ENCODE data around the gene CRISPLD2. TPM values are rescaled to one million over a fixed set of nuclear protein-coding genes. Genes with fewer than 3 reads are reported as not detected.

CRISPLD2 gene
- total and polyA plus RNA-seq, 10 of the 15 experiments (the other 5 are each of a cell fraction or from before 2014, with no cell fraction given), result 0.03 to 0.30 (median 0.08) TPM; not detected in 5

GRCh38 chr16:84927621-84928591, 108.1 kb downstream of the CRISPLD2 start:
- no peak overlapping the region for H3K4me3 ChIP-seq
- BruUV-seq (replicated peaks), result no TSS peak
- SMC1A ChIA-PET (ENCODE audit: uncharacterized antibody, unreplicated experiment), result interaction anchor here (2.3 kb wide), 1 partner anchor 43 kb away, joined by 8 read pairs; no protein-coding TSS in a partner anchor
- H3K4me1 ChIP-seq (ENCODE audit: control insufficient read depth, insufficient read depth, low read length), result no peaks in the 10 kb centered on the region
- H3K79me2 ChIP-seq (ENCODE audit: control insufficient read depth, insufficient read depth, low read length), result no peaks in the 10 kb centered on the region
- in situ Hi-C loops (cut with MboI) (no loop called here), intact Hi-C loops (cut with micrococcal nuclease; ENCODE audit: unreplicated experiment) (no loop called here)
- H3K27me3 ChIP-seq (replicated peaks in 1 of 2; ENCODE audit: control insufficient read depth in 2 of 2, insufficient read depth in 2 of 2, low read length in 1 of 2), result peaks cover 0 to 1% of the 10 kb centered on the region in 2 experiments; a peak in 1 of 4 replicates
- no peak overlapping the region for H3K4me2 ChIP-seq (ENCODE audit: control insufficient read depth, insufficient read depth)
- no peak for ATAC-seq
- POLR2A ChIA-PET, result no interaction called here
- WGBS (ENCODE audit: insufficient coverage, insufficient replicate concordance, low lambda C conversion rate, missing lambda C conversion rate), result 57% methylated on average over 34 of the region's 34 CpGs
- DNase-seq (ENCODE audit: low read depth, low spot score), result no peak
- no peak for TF ChIP-seq ESRRA (IDR thresholded peaks at IDR 0.05; ENCODE audit: low read length)
- no peak for TF ChIP-seq NBN (IDR thresholded peaks at IDR 0.05)
- TF ChIP-seq GATAD2B (conservative IDR thresholded peaks at IDR 0.05; ENCODE audit: low read depth), result no peak
- TF ChIP-seq JUNB (IDR thresholded peaks at IDR 0.05), result no peak
- TF ChIP-seq PAX8 (IDR thresholded peaks at IDR 0.05), result no peak
- TF ChIP-seq LARP7 (IDR thresholded peaks at IDR 0.05), result no peak
- no peak for TF ChIP-seq TARDBP (IDR thresholded peaks at IDR 0.05; ENCODE audit: borderline replicate concordance)
- TF ChIP-seq NRF1 (conservative IDR thresholded peaks at IDR 0.05; ENCODE audit: low read depth, low read length), result no peak
- TF ChIP-seq WRNIP1 (IDR thresholded peaks at IDR 0.05; ENCODE audit: borderline replicate concordance, low read depth, low read length), result no peak
- TF ChIP-seq KAT2A (conservative IDR thresholded peaks at IDR 0.05; ENCODE audit: control insufficient read depth, low read depth, low read length), result no peak
- no peak for TF ChIP-seq BMI1 (IDR thresholded peaks at IDR 0.05; ENCODE audit: borderline replicate concordance)
- no peak for TF ChIP-seq DPF2 (IDR thresholded peaks at IDR 0.05)
- H3K9me3 ChIP-seq (replicated peaks; ENCODE audit: control insufficient read depth, insufficient read depth, low read length), result no peaks in the 10 kb centered on the region; the same call in 2 of the 3 replicates
- RAD21 ChIA-PET (ENCODE audit: unreplicated experiment), result interaction anchor here (0.6 to 1.2 kb wide), 3 partner anchors 40 to 370 kb away, joined by 3 to 4 read pairs (median 3); no protein-coding TSS in a partner anchor
- no peaks in the 10 kb centered on the region for H3K36me3 ChIP-seq (ENCODE audit: control insufficient read depth in 2 of 2, insufficient read depth in 2 of 2, low read length in 1 of 2)
- no peak overlapping the region for H3K27ac ChIP-seq (ENCODE audit: control insufficient read depth, insufficient read depth)
- CTCF ChIA-PET, result interaction anchor here (1.2 to 6.1 kb wide), 4 partner anchors 25 to 174 kb away, joined by 4 to 60 read pairs (median 38); no protein-coding TSS in a partner anchor
- H4K20me1 ChIP-seq (ENCODE audit: control insufficient read depth, insufficient read depth), result no peaks in the 10 kb centered on the region
- H3K9ac ChIP-seq (ENCODE audit: control insufficient read depth, insufficient read depth, low read length), result no peak overlapping the region
- H2AFZ ChIP-seq (ENCODE audit: control insufficient read depth, low read depth, low read length), result no peak overlapping the region
- FAIRE-seq, result no peak

Measured in GM12878 (cell line).